Measurements from ENCODE around the gene CATSPERD.
"Not testable (repeated sequence)": the region's sequence is repeated elsewhere in the genome, so short reads cannot be mapped to it uniquely, and the experiment has no call there.

CATSPERD gene

GRCh38 chr19:5719274-5719960, 1.0 kb upstream of the CATSPERD start:
- DNase-seq (ENCODE audit: low read depth in 1 of 2, low spot score in 1 of 2): no peak

- no peak for DNase-seq (ENCODE audit: low read depth in 1 of 2, low spot score in 1 of 2)
These were observed 7.1 kb downstream of the CATSPERD start for GRCh38 chr19:5727453-5728050.

- DNase-seq (ENCODE audit: low read depth in 1 of 2, low spot score in 1 of 2): not testable (repeated sequence)
These were observed 12.7 kb downstream of the CATSPERD start for GRCh38 chr19:5733172-5733571.

GRCh38 chr19:5738423-5738822, 18.0 kb downstream of the CATSPERD start:
- DNase-seq (ENCODE audit: low read depth in 1 of 2, low spot score in 1 of 2): no peak

- DNase-seq (ENCODE audit: low read depth in 1 of 2, low spot score in 1 of 2): no peak
These were observed 21.6 kb downstream of the CATSPERD start for GRCh38 chr19:5742051-5742450.

GRCh38 chr19:5743630-5744029, 23.2 kb downstream of the CATSPERD start:
- no peak for DNase-seq (ENCODE audit: low read depth in 1 of 2, low spot score in 1 of 2)

- not testable (repeated sequence) for DNase-seq (ENCODE audit: low read depth in 1 of 2, low spot score in 1 of 2)
These were observed 24.6 kb downstream of the CATSPERD start for GRCh38 chr19:5744999-5745398.

GRCh38 chr19:5748920-5749319, 28.5 kb downstream of the CATSPERD start:
- DNase-seq (ENCODE audit: low read depth in 1 of 2, low spot score in 1 of 2): not testable (repeated sequence)

GRCh38 chr19:5749505-5749904, 29.1 kb downstream of the CATSPERD start:
- DNase-seq (ENCODE audit: low read depth in 1 of 2, low spot score in 1 of 2): no peak

GRCh38 chr19:5751709-5752108, 31.3 kb downstream of the CATSPERD start:
- DNase-seq (ENCODE audit: low read depth in 1 of 2, low spot score in 1 of 2): no peak

- DNase-seq (ENCODE audit: low read depth in 1 of 2, low spot score in 1 of 2): no peak
These were observed 33.3 kb downstream of the CATSPERD start for GRCh38 chr19:5753743-5754142.

GRCh38 chr19:5762608-5763217, 42.3 kb downstream of the CATSPERD start:
- DNase-seq (ENCODE audit: low read depth in 1 of 2, low spot score in 1 of 2): no peak

GRCh38 chr19:5765220-5765619, 44.8 kb downstream of the CATSPERD start:
- DNase-seq (ENCODE audit: low read depth in 1 of 2, low spot score in 1 of 2): no peak

GRCh38 chr19:5767949-5768348, 47.5 kb downstream of the CATSPERD start:
- DNase-seq (ENCODE audit: low read depth in 1 of 2, low spot score in 1 of 2): no peak

GRCh38 chr19:5772416-5772815, 52.0 kb downstream of the CATSPERD start:
- no peak for DNase-seq (ENCODE audit: low read depth in 1 of 2, low spot score in 1 of 2)

- DNase-seq (ENCODE audit: low read depth in 1 of 2, low spot score in 1 of 2): no peak
These were observed 52.8 kb downstream of the CATSPERD start for GRCh38 chr19:5773276-5773675.

- DNase-seq (ENCODE audit: low read depth in 1 of 2, low spot score in 1 of 2): no peak
These were observed 54.5 kb downstream of the CATSPERD start for GRCh38 chr19:5774921-5775320.

- no peak for DNase-seq (ENCODE audit: low read depth in 1 of 2, low spot score in 1 of 2)
These were observed 55.4 kb downstream of the CATSPERD start for GRCh38 chr19:5775668-5776309.

- DNase-seq (ENCODE audit: low read depth in 1 of 2, low spot score in 1 of 2): no peak
These were observed 58.0 kb downstream of the CATSPERD start for GRCh38 chr19:5778402-5778801.

- not testable (repeated sequence) for DNase-seq (ENCODE audit: low read depth in 1 of 2, low spot score in 1 of 2)
These were observed 60.5 kb downstream of the CATSPERD start for GRCh38 chr19:5780916-5781315.

- DNase-seq (ENCODE audit: low read depth in 1 of 2, low spot score in 1 of 2): no peak
These were observed 61.9 kb downstream of the CATSPERD start for GRCh38 chr19:5782322-5782721.

Data from stimulated activated CD4-positive, alpha-beta T cell treated with anti-CD3 and anti-CD28 coated beads, Interleukin-15, amount 100 ng/mL, for 1 hour (primary cell).